Endodermal cell (in vitro differentiated cells): Measurements from ENCODE around the gene ADTRP. TPM values are rescaled to one million over a fixed set of nuclear protein-coding genes. Genes with fewer than 3 reads are reported as not detected.

Experiments used
- DNase-seq: peaks from one replicate; pipeline ENCODE4 v3.0.0-alpha.2; 2017
- H3K27ac ChIP-seq: 2 replicates; pipeline ENCODE4 v1.5.1; 2013; ENCODE audit warnings: mild to moderate bottlenecking, low read depth, low read length, moderate library complexity
- H3K27me3 ChIP-seq: 2 replicates; pipeline ENCODE4 v1.6.1; 2013; ENCODE audit warnings: mild to moderate bottlenecking, low read length, moderate library complexity; ENCODE audit not compliant: insufficient read depth, control insufficient read depth, poor library complexity, severe bottlenecking
- H3K36me3 ChIP-seq: 2 replicates; pipeline ENCODE4 v1.7.0; 2013; ENCODE audit warnings: mild to moderate bottlenecking, low read length, moderate library complexity; ENCODE audit not compliant: control insufficient read depth, insufficient read depth
- H3K4me1 ChIP-seq: one replicate; pipeline ENCODE4 v1.7.0; 2013; ENCODE audit warnings: low read length; ENCODE audit not compliant: control insufficient read depth, insufficient read depth
- H3K4me3 ChIP-seq: 2 replicates; pipeline ENCODE4 v1.5.1; 2013; ENCODE audit warnings: mild to moderate bottlenecking, low read length, moderate library complexity
- H3K9ac ChIP-seq: 2 replicates; pipeline ENCODE4 v1.6.1; 2013; ENCODE audit warnings: mild to moderate bottlenecking, low read length, moderate library complexity; ENCODE audit not compliant: poor library complexity, severe bottlenecking; ENCODE audit errors: extremely low read depth
- H3K9me3 ChIP-seq: 2 replicates; pipeline ENCODE4 v1.6.1; 2013; ENCODE audit warnings: mild to moderate bottlenecking, low read length, moderate library complexity; ENCODE audit not compliant: control insufficient read depth
- H3K27ac Mint-ChIP-seq: 2 replicates; pipeline ENCODE4 v1.8.0; 2020; ENCODE audit warnings: mixed read lengths
- H3K27me3 Mint-ChIP-seq: 2 replicates; pipeline ENCODE4 v1.8.0; 2021; ENCODE audit warnings: mild to moderate bottlenecking, mixed read lengths; ENCODE audit not compliant: insufficient read depth
- H3K36me3 Mint-ChIP-seq: 2 replicates; pipeline ENCODE4 v1.8.0; 2020; ENCODE audit warnings: low read depth, mixed read lengths
- H3K4me1 Mint-ChIP-seq: 2 replicates; pipeline ENCODE4 v1.8.0; 2020; ENCODE audit warnings: mixed read lengths
- H3K4me3 Mint-ChIP-seq: 2 replicates; pipeline ENCODE4 v1.8.0; 2020; ENCODE audit warnings: mild to moderate bottlenecking, moderate library complexity, mixed read lengths
- H3K9me3 Mint-ChIP-seq: 2 replicates; pipeline ENCODE4 v1.8.0; 2020; ENCODE audit warnings: mild to moderate bottlenecking, mixed read lengths
- CTCF ChIP-seq: fragments of 200-600 bp; sonication (generic); conservative IDR thresholded peaks from 2 replicates; pipeline ENCODE4 v1.5.0; 2021; ENCODE audit warnings: antibody characterized with exemption, mild to moderate bottlenecking
- WGBS, 2 experiments: methylation state at CpG; one replicate each; pipeline versions ENCODE4 v1.1.5 to v1.1.7; 2013; ENCODE audit warnings: missing lambda C conversion rate in 2 of 2, mixed read lengths in 1 of 2; ENCODE audit not compliant: insufficient coverage in 1 of 2, insufficient read length in 1 of 2; 5-methylcytosine and 5-hydroxymethylcytosine counted together
- total RNA-seq, 2 donors: library from RNA; stranded (reverse); fragmentation: NEBNext Ultra II Directional in 1 of 2; extraction: Animal tissue kit (Norgen Biotek cat#: 25700) in 1 of 2; gene quantifications; 2 replicates in 1 of 2; 3 replicates in 1 of 2; pipeline ENCODE4 v1.2.1, GENCODE V29; 2021

Gene ADTRP
- total RNA-seq, 2 donors from 2014 or later, result 0.20 to 0.29 TPM

GRCh38 chr6:11758878-11759277 lies 19.7 kb downstream of the ADTRP start:
- no peaks in the 10 kb centered on the region for H3K27me3 Mint-ChIP-seq

GRCh38 chr6:11756726-11757125 lies 21.9 kb downstream of the ADTRP start:
- Histone ChIP-seq H3K9me3 (peaks cover 8% of the 10 kb centered on the region), H3K9ac (no peak overlapping the region), H3K27me3 (no peaks in the 10 kb centered on the region), H3K4me1 (no peaks in the 10 kb centered on the region), H3K36me3 (no peaks in the 10 kb centered on the region), H3K27ac (no peak overlapping the region), H3K4me3 (no peak overlapping the region)
- no peak overlapping the region for H3K4me3 Mint-ChIP-seq
- 40% methylated on average over 1 of the region's 1 CpG; no CpG with 5 or more reads in 1 of the 2 experiments for WGBS, 2 experiments
- no peaks in the 10 kb centered on the region for H3K27me3 Mint-ChIP-seq
- peaks cover 10% of the 10 kb centered on the region for H3K9me3 Mint-ChIP-seq
- H3K4me1 Mint-ChIP-seq, result peaks cover 17% of the 10 kb centered on the region
- TF ChIP-seq CTCF, result no peak
- no peaks in the 10 kb centered on the region for H3K36me3 Mint-ChIP-seq
- DNase-seq, result no peak
- H3K27ac Mint-ChIP-seq, result no peak overlapping the region

More at GRCh38 chr6:11758878-11759277, 19.7 kb downstream of the ADTRP start:
- H3K4me3 Mint-ChIP-seq, result no peak overlapping the region
- Histone ChIP-seq H3K9me3 (peaks cover 8% of the 10 kb centered on the region), H3K27me3 (no peaks in the 10 kb centered on the region), H3K36me3 (no peaks in the 10 kb centered on the region), H3K4me3 (no peak overlapping the region), H3K9ac (no peak overlapping the region), H3K4me1 (peaks cover 16% of the 10 kb centered on the region), H3K27ac (no peak overlapping the region)
- peaks cover 10% of the 10 kb centered on the region for H3K9me3 Mint-ChIP-seq
- DNase-seq, result no peak
- 88 to 100% methylated on average over 1 to 4 of the region's 4 CpGs for WGBS, 2 experiments
- H3K36me3 Mint-ChIP-seq, result no peaks in the 10 kb centered on the region
- TF ChIP-seq CTCF, result no peak
- H3K4me1 Mint-ChIP-seq, result peaks cover 37% of the 10 kb centered on the region
- H3K27ac Mint-ChIP-seq, result no peak overlapping the region

- Histone ChIP-seq H3K9ac (no peak overlapping the region), H3K27ac (no peak overlapping the region), H3K36me3 (no peaks in the 10 kb centered on the region), H3K4me3 (no peak overlapping the region), H3K4me1 (no peaks in the 10 kb centered on the region), H3K9me3 (peaks cover 8% of the 10 kb centered on the region), H3K27me3 (no peaks in the 10 kb centered on the region)
- Mint-ChIP-seq H3K27ac (no peak overlapping the region), H3K4me1 (peaks cover 17% of the 10 kb centered on the region), H3K36me3 (no peaks in the 10 kb centered on the region), H3K27me3 (no peaks in the 10 kb centered on the region), H3K4me3 (no peak overlapping the region), H3K9me3 (peaks cover 10% of the 10 kb centered on the region)
- no peak for TF ChIP-seq CTCF
- no peak for DNase-seq
- 90% methylated on average over 1 of the region's 2 CpGs; no CpG with 5 or more reads in 1 of the 2 experiments for WGBS, 2 experiments
These were observed 22.3 kb downstream of the ADTRP start for GRCh38 chr6:11756292-11756691.
